ENCODE data around the gene ITK.
A peak's percentile ranks its signal among the peaks of the same experiment; 100 is the strongest.

ITK gene

GRCh38 chr5:157247267-157247666, 66.6 kb downstream of the ITK start:
- DNase-seq (ENCODE audit: low spot score): no peak

- DNase-seq (ENCODE audit: low spot score): no peak
Measured at GRCh38 chr5:157248821-157249470, 68.3 kb downstream of the ITK start.

- DNase-seq (ENCODE audit: low spot score): no peak
Measured at GRCh38 chr5:157252711-157253465, 72.2 kb downstream of the ITK start.

DNA sequence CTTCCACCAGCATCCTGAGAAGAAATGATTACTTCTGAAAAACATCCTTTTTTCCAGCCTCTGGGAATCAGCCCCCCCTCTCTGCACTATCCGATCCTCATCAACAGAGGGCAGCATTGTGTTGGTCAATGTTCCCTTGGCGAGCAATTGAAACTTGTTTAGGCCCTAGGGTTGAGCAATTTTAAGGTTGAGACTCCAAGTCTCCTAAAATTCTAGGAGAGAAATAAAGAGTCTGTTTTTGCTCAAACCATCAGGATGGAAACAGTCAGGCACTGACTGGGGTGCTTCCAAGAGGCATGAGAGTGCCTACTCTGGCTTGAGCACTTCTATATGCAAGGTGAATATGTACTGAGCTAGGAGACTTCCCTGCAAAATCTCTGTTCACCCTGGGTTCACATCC, 72.9 kb downstream of the ITK start:
- peak; percentile 14 for DNase-seq (ENCODE audit: low spot score)

DNA sequence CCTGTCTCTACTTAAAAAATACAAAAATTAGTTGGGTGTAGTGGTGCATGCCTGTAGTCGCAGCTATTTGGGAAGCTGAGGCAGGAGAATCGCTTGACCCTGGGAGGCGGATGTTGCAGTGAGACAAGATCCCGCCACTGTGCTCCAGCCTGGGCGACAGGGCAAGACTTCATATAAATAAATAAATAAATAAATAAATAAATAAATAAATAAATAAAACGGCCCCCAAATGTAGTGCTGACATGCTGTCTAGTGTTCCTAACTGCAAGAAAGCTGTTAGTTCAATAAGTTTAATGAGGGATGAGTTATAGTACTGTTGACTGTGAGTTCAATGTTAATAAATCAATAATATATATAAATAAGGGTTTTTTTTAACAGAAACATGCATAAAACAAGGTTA, 77.8 kb downstream of the ITK start:
- DNase-seq (ENCODE audit: low spot score): no peak

GRCh38 chr5:157259699-157260098, 79.1 kb downstream of the ITK start:
- DNase-seq (ENCODE audit: low spot score): no peak

DNA sequence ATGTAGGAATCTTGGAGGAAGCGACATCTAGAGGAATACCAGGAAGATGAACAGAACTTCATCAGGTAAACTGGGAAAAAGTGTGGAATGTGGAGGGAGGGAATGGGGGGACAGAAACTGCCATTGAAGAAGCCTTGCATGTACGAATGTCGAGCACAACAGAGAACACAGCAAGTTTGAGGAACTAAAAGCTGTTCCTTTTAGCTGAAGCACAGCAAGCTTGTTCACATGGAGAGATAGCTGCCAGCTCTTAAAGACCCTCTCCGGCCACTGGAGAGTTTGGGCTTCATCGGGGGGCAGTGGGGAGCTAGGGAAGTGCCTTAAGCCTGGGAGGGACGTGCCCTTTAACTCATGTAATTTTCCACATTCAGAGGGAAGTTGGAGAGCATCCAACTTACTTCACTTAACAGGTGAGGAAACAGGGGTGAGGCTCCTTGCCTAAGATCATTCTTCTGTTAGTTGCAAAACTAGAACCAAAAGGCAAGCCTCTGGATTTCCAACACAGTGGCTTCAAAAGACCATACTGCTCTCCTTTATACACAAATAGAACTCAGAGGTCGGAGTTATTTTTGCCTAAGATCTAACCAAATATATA, 83.0 kb downstream of the ITK start:
- no peak for DNase-seq (ENCODE audit: low spot score)

GRCh38 chr5:157265714-157266285, 85.2 kb downstream of the ITK start, which contains the start of gene CYFIP2:
Gene CYFIP2, plus strand, starts transcription at chr5:157266123. Its CDS starts 19,239 bp downstream, at chr5:157285362.
- peak; percentile 15 for DNase-seq (ENCODE audit: low spot score)

DNA sequence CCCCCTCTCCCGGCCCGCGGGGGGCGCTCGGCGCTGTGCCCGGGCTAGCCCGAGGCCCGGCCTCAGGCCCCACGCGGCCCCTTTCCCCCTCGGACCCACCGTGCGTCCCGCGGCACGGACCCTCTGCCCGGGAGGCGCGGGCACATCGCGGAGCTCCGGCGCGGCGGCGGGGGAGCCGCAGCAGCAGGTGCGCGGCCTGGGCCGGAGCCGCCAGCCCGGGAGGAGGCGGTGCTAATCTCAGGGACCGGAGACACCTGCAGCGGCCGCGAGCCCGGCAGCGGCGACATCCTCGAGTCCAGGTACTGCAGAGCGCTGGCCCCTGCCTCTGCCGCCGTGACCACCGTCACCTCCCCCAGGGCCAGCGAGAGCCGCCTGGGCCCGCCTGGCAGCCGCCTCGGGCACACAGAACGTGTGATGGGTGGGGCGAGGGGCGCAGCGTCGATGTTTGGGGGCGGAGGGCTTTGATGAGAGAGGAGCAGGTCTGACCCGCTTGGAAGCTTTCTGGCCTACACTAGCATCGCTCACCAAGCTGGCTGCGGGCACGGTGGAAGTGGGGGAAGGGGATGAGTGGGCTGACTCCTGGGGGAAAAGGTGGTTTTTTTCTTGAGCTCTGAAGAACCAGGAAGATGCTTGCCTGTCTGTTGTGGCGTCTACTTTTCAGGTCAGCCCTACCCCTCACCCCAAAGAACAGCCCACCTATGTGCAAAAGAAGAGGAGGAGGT, 85.8 kb downstream of the ITK start:
- no peak for DNase-seq (ENCODE audit: low spot score)

- DNase-seq (ENCODE audit: low spot score): no peak
Measured at GRCh38 chr5:157267025-157267424, 86.4 kb downstream of the ITK start.

DNA sequence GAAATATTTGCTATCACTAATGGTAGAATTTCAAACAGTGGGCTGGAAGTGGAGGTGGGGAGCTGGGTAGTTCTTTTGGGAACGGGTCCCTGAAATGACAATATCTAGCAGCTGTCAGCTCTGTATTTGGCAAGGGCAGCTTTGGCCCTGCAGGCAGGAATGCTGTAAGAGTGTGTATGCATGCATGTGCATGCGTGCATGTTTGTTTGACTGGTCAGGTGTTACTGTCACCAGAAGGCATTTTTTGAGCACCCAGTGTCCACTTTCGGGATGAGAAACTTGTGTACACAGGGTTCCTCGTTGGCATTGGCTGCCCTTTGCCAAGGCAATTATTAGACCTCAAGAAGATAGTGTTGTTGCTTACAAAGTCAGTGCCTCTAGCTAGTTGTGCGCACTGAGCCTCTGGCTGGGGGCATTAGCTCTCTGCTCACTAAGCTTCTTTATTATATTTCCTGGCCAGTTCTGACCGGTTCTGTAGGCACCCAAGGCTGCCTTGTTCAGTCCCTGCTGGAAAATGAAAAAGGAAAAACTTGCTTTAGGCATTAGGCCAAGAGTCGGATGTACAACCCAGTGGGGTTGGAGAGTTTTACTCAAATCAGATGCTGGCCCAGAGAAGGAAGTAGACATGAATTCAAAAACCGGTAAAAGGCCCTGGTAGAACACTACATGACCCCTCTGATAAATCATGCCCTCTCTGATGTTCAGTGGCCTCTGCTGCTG, 87.3 kb downstream of the ITK start:
- no peak for DNase-seq (ENCODE audit: low spot score)

- DNase-seq (ENCODE audit: low spot score): no peak
Measured at GRCh38 chr5:157269165-157269671, 88.6 kb downstream of the ITK start.

GRCh38 chr5:157269761-157270272, 89.2 kb downstream of the ITK start:
- DNase-seq (ENCODE audit: low spot score): no peak

DNA sequence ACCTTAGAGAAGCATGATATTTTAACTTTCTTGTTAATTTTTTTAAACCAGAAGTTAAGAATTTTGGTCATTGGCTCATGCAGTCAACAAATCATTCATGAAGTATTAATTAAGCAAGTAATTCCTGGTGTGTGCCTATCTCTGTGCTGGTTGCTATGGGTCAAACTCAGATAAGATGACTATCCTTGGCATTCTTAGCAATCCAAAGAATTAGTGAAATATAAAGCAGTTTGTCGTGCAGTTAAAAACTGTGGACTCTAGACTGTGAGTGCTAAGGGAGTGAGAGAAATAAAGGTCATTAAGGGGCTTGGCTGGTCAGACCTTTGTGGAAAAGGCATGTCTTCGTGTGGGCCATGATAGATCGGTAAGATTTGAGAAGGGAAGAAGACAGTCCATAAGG, 90.1 kb downstream of the ITK start:
- no peak for DNase-seq (ENCODE audit: low spot score)

DNA sequence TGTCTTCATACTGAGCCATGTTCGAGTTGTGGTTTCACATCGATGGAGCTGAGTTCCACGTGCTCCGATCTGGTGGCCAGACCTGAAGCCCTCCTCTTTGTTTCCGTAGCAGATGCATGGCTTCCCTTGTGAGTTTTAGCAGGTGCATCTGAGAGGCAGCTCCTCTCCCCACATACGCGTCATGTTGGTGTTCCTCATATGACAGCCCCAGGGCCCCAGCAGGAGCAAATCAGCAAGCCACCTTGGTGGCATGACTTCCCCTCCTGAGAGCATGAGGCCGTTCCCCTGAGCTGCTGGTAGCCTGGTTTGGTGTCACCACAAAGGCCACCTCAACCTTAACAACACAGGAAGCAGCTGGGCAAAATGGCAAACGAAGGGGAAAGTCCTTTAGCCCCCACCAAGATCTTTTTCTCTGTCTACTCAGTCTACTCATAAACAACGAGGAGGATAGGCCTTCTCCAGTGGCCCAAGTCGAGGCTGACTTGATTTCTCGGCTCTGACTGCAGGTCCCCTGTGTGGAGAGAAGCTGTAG, 91.2 kb downstream of the ITK start:
- DNase-seq (ENCODE audit: low spot score): no peak

DNA sequence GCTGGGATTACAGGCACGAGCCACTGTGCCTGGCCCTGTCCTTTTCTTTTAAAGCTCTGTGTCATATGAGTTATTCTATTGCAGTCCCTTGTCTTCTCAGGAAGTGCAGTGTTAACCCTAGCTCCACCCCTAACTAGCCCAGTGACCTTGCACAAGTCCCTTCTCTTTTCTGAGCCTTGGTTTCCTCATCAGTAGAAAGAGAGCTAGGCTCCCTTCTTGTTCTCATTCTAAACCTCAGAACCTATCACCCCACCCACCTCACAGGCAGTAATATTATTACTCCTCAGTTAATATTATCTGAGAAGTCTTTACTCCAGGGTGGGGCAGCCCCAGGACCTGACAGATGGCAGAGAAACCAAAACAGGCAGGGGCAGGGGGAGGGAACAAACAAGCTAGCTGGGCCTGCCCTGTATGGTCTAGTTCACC, 92.5 kb downstream of the ITK start:
- DNase-seq (ENCODE audit: low spot score): no peak

DNA sequence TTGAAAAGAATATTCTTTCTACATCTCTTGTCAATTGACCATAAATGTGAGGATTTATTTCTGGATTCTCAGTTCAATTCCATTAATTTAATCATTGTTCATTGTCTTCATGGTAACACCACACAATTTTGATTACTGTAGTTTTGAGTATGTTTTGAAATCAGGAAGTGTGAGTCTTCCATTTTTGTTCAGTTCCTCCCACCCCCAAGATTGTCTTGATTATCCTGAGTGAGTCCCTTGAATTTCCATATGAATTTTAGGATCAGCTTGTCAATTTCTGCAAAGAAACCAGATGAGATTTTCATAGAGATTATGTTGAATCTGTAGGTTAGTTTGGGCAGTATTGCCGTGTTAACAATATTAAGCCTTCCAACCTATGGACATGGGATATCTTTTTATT, 94.8 kb downstream of the ITK start:
- DNase-seq (ENCODE audit: low spot score): no peak

DNA sequence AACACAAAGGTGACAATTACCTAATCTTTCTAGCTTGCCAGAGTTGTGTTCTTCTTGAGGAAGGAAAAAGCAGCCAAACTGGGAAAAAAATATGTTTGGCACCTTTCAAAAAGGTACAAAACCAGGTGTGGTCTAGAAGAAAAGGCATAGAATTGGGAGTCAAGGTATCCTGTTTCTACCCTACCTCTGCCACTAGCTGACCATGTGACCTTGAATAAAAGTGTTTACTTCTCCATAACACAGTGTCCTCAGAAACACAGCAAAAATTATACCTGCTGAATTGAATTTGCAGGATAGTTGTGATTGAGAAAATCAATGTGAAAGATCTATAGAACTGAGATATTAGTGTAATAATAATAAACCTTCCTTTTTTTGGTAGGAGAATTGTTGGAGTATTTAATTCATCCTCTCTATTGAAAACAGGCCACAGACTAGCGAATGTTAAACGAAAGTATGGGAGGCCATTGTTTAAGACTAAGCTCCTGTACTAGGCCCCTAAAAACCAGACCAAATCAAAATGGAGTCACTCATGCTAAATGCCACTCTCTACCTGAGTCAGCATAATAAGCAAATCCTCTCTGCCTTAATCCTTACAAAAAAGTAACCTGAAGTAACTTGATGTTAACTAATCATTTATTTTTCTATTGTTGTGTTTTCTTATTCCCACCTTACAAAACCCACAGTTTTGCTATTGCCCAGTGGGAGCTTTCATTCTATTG, 97.8 kb downstream of the ITK start:
- DNase-seq (ENCODE audit: low spot score): no peak

DNA sequence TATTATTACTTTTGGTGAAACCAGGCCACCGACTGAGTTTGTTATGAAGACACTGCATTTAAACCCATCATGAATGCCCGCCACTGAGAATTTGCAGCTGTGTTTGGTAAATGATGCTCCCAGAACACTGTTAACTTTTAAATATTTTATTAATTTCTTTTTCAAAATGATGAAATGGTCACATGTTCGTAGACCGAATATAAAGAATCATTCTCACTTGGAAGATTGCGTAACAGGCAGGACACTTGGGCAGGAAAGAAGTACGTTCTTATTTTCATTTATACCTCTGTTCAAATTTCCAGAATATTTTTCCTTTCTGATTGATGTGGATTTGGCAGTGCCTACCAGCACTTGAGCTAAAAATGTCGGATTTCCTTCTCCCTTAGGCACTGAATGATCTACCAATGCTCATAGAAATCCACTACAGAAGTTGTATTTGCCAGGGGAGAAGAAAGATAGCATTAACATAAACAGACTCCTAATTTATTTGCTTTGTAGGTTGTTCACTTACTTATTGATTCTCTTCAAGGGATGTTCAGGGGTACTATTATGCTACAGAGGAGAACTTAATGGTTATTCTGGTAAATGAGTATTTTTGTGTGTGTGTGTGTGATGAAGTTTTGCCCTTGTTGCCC, 99.1 kb downstream of the ITK start:
- DNase-seq (ENCODE audit: low spot score): no peak

- no peak for DNase-seq (ENCODE audit: low spot score)
Measured at GRCh38 chr5:157280927-157281326, 100.3 kb downstream of the ITK start.
